Esophagus squamous epithelium (tissue), 5 donors: ENCODE measurements around the gene XRCC4. TPM values are rescaled to one million over a fixed set of nuclear protein-coding genes. Genes with fewer than 3 reads are reported as not detected.

Experiments
- DNase-seq: peaks from one replicate; lab custom pipeline; 2025; lab: John Stamatoyannopoulos, UW
- H3K27ac ChIP-seq, 4 donors: fragments of 200-600 bp; sonication (generic); one replicate each; pipeline ENCODE4 v1.5.1; 2016 to 2019; ENCODE audit warnings: mild to moderate bottlenecking in 1 of 4
- H3K27me3 ChIP-seq, 4 donors: fragments of 200-600 bp; sonication (generic); 1 replicate in 3 of 4; 2 replicates in 1 of 4; pipeline versions ENCODE4 v1.5.1 to v1.6.0; 2017 to 2021; ENCODE audit warnings: antibody characterized with exemption in 1 of 4
- H3K36me3 ChIP-seq, 3 donors: fragments of 200-600 bp; sonication (generic); one replicate each; pipeline ENCODE4 v1.5.1; 2016 to 2019
- H3K4me1 ChIP-seq, 3 donors: fragments of 200-600 bp; sonication (generic); one replicate each; pipeline ENCODE4 v1.5.1; 2017 to 2019
- H3K4me3 ChIP-seq, 4 donors: fragments of 200-600 bp; sonication (generic); 1 replicate in 3 of 4; 2 replicates in 1 of 4; pipeline ENCODE4 v1.5.1; 2016 to 2019; ENCODE audit warnings: mild to moderate bottlenecking in 2 of 4, moderate library complexity in 1 of 4
- H3K9me3 ChIP-seq, 3 donors: fragments of 200-600 bp; sonication (generic); one replicate each; pipeline ENCODE4 v1.5.1; 2016 to 2019
- POLR2A ChIP-seq, 4 donors: fragments of 450-650 bp; IDR thresholded peaks; one replicate each; pipeline ENCODE4 v1.6.1; 2017; ENCODE audit warnings: antibody characterized with exemption in 4 of 4, mild to moderate bottlenecking in 4 of 4, moderate library complexity in 3 of 4
- WGBS, 2 donors: methylation state at CpG; one replicate each; pipeline ENCODE4 v1.1.5; 2018; 5-methylcytosine and 5-hydroxymethylcytosine counted together
- intact Hi-C: fragments of 100-400 bp; cut with DNase I; formaldehyde crosslinking; loops from one replicate; pipeline ENCODE4 v1.15.0; 2022
- total RNA-seq, 4 donors: library from RNA; depleted of rRNA; stranded (reverse); fragments of >200 nt; gene quantifications; one replicate each; pipeline ENCODE4 v1.1.0, GENCODE V29; 2016
- TF ChIP-seq, protein P1 (sequence below), 6 experiments: fragments of 450-650 bp in 4 of 6; fragments of 200-600 bp in 2 of 6; sonication (generic) in 2 of 6; IDR thresholded peaks; one replicate each; pipeline ENCODE4 v1.5.1; 2016 to 2019; ENCODE audit warnings: antibody characterized with exemption in 6 of 6, mild to moderate bottlenecking in 4 of 6, moderate library complexity in 4 of 6
- donor health status: DM: yes; HTN: yes; CAD: no.

The XRCC4 gene
- total RNA-seq, 4 donors from 2014 or later: 2.9 to 10.3 (median 7.4) TPM

DNA sequence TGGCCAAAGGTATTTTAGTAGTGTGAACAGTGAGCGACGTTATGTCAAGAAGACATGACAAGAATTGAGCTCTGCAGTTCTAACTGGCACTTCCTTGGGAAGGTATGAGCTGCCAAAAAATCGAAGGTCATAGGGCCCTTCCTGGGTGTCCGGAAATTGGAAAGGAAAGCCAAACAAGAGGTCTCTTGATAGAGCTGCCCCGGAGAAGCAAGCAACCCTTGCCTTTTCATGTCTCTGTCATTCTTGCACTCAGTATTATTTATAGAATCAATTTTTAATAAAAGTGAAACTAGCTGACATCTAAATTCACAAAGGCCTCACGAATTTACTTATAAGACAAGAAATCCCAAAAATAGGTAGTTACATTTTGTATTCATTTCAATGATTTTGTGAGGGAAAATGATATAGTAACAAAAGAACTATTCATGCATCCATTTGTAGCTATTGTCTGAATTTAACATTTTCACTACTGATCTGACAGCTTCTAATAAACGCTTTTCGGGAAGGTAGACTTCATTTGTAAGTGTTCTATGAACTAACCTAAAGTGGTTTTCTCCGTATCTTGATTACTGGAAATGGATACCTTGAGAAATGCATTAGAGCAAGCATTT, 280.4 kb downstream of the XRCC4 start:
- TF ChIP-seq, protein P1, sequence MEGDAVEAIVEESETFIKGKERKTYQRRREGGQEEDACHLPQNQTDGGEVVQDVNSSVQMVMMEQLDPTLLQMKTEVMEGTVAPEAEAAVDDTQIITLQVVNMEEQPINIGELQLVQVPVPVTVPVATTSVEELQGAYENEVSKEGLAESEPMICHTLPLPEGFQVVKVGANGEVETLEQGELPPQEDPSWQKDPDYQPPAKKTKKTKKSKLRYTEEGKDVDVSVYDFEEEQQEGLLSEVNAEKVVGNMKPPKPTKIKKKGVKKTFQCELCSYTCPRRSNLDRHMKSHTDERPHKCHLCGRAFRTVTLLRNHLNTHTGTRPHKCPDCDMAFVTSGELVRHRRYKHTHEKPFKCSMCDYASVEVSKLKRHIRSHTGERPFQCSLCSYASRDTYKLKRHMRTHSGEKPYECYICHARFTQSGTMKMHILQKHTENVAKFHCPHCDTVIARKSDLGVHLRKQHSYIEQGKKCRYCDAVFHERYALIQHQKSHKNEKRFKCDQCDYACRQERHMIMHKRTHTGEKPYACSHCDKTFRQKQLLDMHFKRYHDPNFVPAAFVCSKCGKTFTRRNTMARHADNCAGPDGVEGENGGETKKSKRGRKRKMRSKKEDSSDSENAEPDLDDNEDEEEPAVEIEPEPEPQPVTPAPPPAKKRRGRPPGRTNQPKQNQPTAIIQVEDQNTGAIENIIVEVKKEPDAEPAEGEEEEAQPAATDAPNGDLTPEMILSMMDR (IDR thresholded peaks at IDR 0.05): no peak
- TF ChIP-seq POLR2A (IDR thresholded peaks at IDR 0.05): no peak
- Histone ChIP-seq H3K4me3 (no peak overlapping the region), H3K4me1 (no peaks in the 10 kb centered on the region), H3K9me3 (peaks cover 0 to 7% (median 0%) of the 10 kb centered on the region in 3 donors), H3K27ac (no peak overlapping the region), H3K36me3 (no peaks in the 10 kb centered on the region), H3K27me3 (no peaks in the 10 kb centered on the region)
- WGBS, 2 donors: 72 to 86% methylated on average over 9 of the region's 9 CpGs
- intact Hi-C loops: no loop called here
- DNase-seq: no peak

GRCh38 chr5:83360573-83360972, 283.2 kb downstream of the XRCC4 start:
- Histone ChIP-seq H3K4me1 (no peaks in the 10 kb centered on the region), H3K36me3 (no peaks in the 10 kb centered on the region), H3K27me3 (no peaks in the 10 kb centered on the region), H3K27ac (no peak overlapping the region), H3K9me3 (peaks cover 0 to 7% (median 0%) of the 10 kb centered on the region in 3 donors), H3K4me3 (no peak overlapping the region)
- TF ChIP-seq, protein P1 (IDR thresholded peaks at IDR 0.05): no peak
- TF ChIP-seq POLR2A (IDR thresholded peaks at IDR 0.05): no peak
- WGBS, 2 donors: 86% methylated on average over 2 of the region's 2 CpGs; no CpG with 5 or more reads in 1 of the 2 donors
- no peak for DNase-seq
- intact Hi-C loops: no loop called here

- peaks cover 0 to 7% (median 0%) of the 10 kb centered on the region in 3 donors for H3K9me3 ChIP-seq
- no peaks in the 10 kb centered on the region for H3K36me3 ChIP-seq
- TF ChIP-seq POLR2A (IDR thresholded peaks at IDR 0.05): no peak
- TF ChIP-seq, protein P1 (IDR thresholded peaks at IDR 0.05): no peak
- 81 to 96% methylated on average over 1 of the region's 1 CpG for WGBS, 2 donors
- H3K4me3 ChIP-seq: no peak overlapping the region
- DNase-seq: no peak
- intact Hi-C loops: no loop called here
- H3K27me3 ChIP-seq: no peaks in the 10 kb centered on the region
- no peaks in the 10 kb centered on the region for H3K4me1 ChIP-seq
- H3K27ac ChIP-seq: no peak overlapping the region
These were observed 285.2 kb downstream of the XRCC4 start for GRCh38 chr5:83362526-83362925.

DNA sequence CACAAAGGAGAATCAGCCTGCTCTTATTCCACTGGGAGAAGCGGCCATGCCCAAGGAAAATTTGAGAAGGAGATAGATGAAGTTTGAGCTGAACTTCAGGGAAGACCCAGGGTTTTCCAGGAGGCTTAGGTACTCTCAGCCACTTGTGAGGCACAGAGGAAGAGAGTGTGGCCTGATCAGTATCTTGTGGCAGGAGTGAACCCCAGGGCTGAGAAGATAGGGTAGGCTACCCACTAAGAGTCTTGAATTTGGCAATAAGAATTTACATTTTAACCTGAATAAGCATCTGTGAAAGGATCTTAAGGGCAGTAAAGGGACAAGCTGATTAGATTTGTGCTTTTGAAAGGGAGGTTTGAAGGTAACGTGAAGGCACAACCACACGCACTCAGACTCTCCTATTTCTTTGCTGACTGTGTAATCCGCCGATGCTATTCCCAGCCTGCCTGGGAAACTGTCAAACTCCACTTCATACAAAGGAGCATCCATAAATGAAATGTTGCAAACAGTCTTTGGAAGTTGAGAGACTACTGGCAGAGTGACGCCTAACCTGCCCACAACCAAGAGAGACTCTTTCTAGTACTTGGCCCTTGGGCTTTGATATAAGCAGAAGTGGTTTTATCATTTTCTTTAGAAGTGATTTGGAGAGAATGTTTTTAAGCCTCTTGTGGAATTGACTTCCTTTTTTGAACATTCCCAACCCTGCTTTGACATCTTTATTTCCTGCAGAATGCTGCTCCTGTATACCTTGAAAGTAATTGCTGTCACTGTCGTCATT, 286.0 kb downstream of the XRCC4 start:
- no peaks in the 10 kb centered on the region for H3K4me1 ChIP-seq
- 77 to 83% methylated on average over 7 of the region's 7 CpGs for WGBS, 2 donors
- H3K9me3 ChIP-seq: peaks cover 0 to 7% (median 0%) of the 10 kb centered on the region in 3 donors
- no peaks in the 10 kb centered on the region for H3K27me3 ChIP-seq
- no peak for DNase-seq
- no peaks in the 10 kb centered on the region for H3K36me3 ChIP-seq
- TF ChIP-seq POLR2A (IDR thresholded peaks at IDR 0.05): no peak
- TF ChIP-seq, protein P1 (IDR thresholded peaks at IDR 0.05): no peak
- no peak overlapping the region for H3K4me3 ChIP-seq
- intact Hi-C loops: no loop called here
- no peak overlapping the region for H3K27ac ChIP-seq

DNA sequence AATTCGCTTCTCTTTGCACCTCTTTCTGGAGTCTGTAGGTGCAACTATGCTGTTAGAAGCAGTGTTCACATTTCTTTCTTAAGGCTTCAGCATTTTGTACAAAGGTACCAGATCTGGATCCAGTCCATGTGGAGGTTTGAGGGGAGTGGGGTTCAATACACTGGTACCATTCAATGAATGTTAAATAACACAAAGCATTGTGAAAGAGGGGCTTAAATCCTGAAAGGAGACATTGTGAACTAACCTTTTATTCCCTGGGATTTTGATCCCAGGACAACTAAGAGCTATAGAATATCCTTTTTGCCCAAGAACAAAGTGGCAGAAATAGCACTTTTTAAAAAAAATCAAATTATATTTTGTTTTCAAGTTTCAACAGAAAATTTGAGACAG, 286.5 kb downstream of the XRCC4 start:
- Histone ChIP-seq H3K9me3 (peaks cover 0 to 7% (median 0%) of the 10 kb centered on the region in 3 donors), H3K36me3 (no peaks in the 10 kb centered on the region), H3K4me3 (no peak overlapping the region), H3K4me1 (no peaks in the 10 kb centered on the region), H3K27ac (no peak overlapping the region), H3K27me3 (no peaks in the 10 kb centered on the region)
- TF ChIP-seq, protein P1 (IDR thresholded peaks at IDR 0.05): no peak
- TF ChIP-seq POLR2A (IDR thresholded peaks at IDR 0.05): no peak
- no peak for DNase-seq
- WGBS, 2 donors: 50 to 83% methylated on average over 1 of the region's 1 CpG
- intact Hi-C loops: no loop called here
